Measurements from ENCODE around the gene THRB. TPM values are rescaled to one million over a fixed set of nuclear protein-coding genes. Genes with fewer than 3 reads are reported as not detected.

Gene THRB
- total RNA-seq, 1 experiment from 2014 or later, result 2.6 TPM

- DNase-seq (ENCODE audit: low read depth), result no peak
Measured at GRCh38 chr3:24315356-24315755, 179.3 kb downstream of the THRB start.

GRCh38 chr3:24311881-24312280, 182.8 kb downstream of the THRB start:
- DNase-seq (ENCODE audit: low read depth), result no peak

GRCh38 chr3:24310887-24311286, 183.8 kb downstream of the THRB start:
- DNase-seq (ENCODE audit: low read depth), result no peak

GRCh38 chr3:24306518-24306917, 188.1 kb downstream of the THRB start:
- DNase-seq (ENCODE audit: low read depth), result no peak

- no peak for DNase-seq (ENCODE audit: low read depth)
Measured at GRCh38 chr3:24305795-24306467, 188.7 kb downstream of the THRB start.

GRCh38 chr3:24303057-24303754, 191.4 kb downstream of the THRB start:
- DNase-seq (ENCODE audit: low read depth), result no peak

GRCh38 chr3:24302396-24302795, 192.3 kb downstream of the THRB start:
- no peak for DNase-seq (ENCODE audit: low read depth)

- DNase-seq (ENCODE audit: low read depth), result no peak
Measured at GRCh38 chr3:24300949-24301348, 193.7 kb downstream of the THRB start.

- DNase-seq (ENCODE audit: low read depth), result peak; percentile 42
Measured at GRCh38 chr3:24299806-24300626, 194.6 kb downstream of the THRB start.

GRCh38 chr3:24299246-24299805, 195.3 kb downstream of the THRB start:
- DNase-seq (ENCODE audit: low read depth), result no peak

- no peak for DNase-seq (ENCODE audit: low read depth)
Measured at GRCh38 chr3:24296441-24297205, 198.0 kb downstream of the THRB start.

GRCh38 chr3:24294150-24294549, 200.5 kb downstream of the THRB start:
- DNase-seq (ENCODE audit: low read depth), result no peak

- DNase-seq (ENCODE audit: low read depth), result no peak
Measured at GRCh38 chr3:24291646-24292045, 203.0 kb downstream of the THRB start.

GRCh38 chr3:24290596-24290995, 204.1 kb downstream of the THRB start:
- DNase-seq (ENCODE audit: low read depth), result no peak

GRCh38 chr3:24288496-24289236, 206.0 kb downstream of the THRB start:
- no peak for DNase-seq (ENCODE audit: low read depth)

- no peak for DNase-seq (ENCODE audit: low read depth)
Measured at GRCh38 chr3:24287755-24288450, 206.7 kb downstream of the THRB start.

- DNase-seq (ENCODE audit: low read depth), result no peak
Measured at GRCh38 chr3:24286405-24286804, 208.2 kb downstream of the THRB start.

GRCh38 chr3:24278543-24278942, 216.1 kb downstream of the THRB start:
- DNase-seq (ENCODE audit: low read depth), result no peak

GRCh38 chr3:24273491-24273890, 221.2 kb downstream of the THRB start:
- no peak for DNase-seq (ENCODE audit: low read depth)

GRCh38 chr3:24272875-24273274, 221.8 kb downstream of the THRB start:
- DNase-seq (ENCODE audit: low read depth), result no peak

All from LHCN-M2 (cell line).